HG03139 (cell line): ENCODE data around the gene TEAD1.

Experiments
- ATAC-seq: cut with Tn5 transposase; IDR thresholded peaks from one replicate; pipeline ENCODE4 v1.9.1; 2021; ENCODE audit not compliant: unreplicated experiment

The TEAD1 gene

DNA sequence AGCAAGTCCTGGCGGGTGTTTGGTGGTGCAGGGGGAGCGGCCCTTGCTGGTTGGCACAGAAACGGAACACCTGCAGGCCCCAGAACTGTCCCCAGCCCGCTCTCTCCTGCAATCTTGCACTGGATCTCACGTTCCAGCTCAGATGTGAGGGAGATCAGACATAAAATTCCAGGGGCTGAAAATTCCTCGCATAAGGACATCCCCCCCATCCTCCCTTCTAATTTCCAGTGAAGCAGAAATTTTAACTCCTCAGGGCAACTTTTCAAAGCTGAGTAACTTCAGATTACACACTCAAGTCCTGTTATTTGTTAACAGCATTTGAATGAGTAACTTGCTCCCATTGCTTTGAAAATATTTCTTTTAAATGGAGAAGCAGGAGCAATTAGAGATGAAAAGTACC lies 294.6 kb downstream of the TEAD1 start:
- no peak for ATAC-seq

GRCh38 chr11:12971955-12972354 lies 297.7 kb downstream of the TEAD1 start:
- no peak for ATAC-seq

DNA sequence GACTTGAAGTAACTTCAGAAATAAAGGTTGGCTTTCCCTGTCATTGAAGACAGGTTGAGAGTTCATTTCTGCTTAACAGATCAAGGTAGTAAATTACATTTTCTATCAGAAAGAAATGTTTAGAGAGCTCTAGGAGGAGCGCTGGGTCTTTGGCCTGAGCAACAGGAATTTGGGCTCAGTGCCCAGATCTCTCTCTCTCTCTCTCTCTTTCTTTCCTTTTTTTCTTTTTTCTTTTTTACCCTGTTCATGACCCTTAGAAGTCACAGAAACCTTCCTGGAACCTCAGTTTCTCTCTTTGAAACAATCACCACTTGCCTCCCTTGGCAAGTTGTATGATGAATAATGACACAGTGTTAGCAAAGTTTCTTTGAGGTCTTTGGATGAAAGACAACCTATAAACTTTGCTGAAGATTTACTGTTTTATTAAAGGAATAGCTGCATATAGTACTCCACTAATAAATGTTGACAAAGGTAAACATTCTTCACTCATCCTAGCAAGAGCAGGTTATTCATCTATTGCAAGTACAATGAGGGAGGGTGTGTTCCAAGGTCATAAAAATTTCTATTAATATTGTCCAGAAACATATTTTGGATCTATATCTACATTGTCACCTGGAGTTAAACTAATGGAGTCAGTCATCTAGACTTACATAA lies 299.4 kb downstream of the TEAD1 start:
- ATAC-seq = no peak

DNA sequence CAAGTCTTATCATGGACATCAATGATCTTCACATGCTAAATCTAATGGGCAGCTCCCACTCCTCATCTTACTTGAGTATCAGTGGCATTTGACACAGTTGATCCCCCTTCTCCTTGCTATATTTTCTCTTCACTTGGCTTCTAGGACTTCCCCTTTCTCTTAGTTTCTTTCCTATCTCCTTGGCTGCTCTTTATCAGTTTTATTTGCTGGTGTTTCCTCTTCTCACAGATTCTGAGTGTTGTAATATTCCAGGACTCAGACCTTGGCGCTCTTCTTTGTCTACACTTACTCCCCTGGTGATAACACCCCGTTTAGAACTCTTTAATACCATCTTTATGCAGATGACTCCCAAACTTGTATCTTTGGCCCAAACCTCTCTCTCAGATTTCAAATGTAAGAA lies 301.0 kb downstream of the TEAD1 start:
- ATAC-seq = no peak

- ATAC-seq = no peak
Observed at GRCh38 chr11:12979928-12980689, 305.9 kb downstream of the TEAD1 start.

GRCh38 chr11:12981676-12982522 lies 307.7 kb downstream of the TEAD1 start:
- no peak for ATAC-seq

DNA sequence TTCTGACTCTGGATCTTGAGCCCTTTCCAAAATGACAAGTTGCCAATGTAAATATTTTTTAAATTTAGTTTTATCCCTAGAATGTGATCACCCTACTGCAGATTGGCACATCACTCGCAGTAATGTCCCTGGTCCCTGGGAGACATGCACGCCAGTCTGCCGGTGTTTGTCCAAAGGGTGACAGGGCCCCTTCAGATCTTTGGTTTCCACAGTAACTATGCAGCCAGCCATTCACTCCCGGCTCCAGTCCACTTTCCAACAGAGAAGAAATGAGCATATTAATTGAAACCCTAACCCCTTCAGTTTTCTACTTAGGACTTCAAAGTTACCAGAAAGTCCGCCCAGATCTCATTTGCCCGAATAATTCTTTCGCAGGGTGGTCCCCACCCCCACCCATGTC lies 309.1 kb downstream of the TEAD1 start:
- no peak for ATAC-seq

DNA sequence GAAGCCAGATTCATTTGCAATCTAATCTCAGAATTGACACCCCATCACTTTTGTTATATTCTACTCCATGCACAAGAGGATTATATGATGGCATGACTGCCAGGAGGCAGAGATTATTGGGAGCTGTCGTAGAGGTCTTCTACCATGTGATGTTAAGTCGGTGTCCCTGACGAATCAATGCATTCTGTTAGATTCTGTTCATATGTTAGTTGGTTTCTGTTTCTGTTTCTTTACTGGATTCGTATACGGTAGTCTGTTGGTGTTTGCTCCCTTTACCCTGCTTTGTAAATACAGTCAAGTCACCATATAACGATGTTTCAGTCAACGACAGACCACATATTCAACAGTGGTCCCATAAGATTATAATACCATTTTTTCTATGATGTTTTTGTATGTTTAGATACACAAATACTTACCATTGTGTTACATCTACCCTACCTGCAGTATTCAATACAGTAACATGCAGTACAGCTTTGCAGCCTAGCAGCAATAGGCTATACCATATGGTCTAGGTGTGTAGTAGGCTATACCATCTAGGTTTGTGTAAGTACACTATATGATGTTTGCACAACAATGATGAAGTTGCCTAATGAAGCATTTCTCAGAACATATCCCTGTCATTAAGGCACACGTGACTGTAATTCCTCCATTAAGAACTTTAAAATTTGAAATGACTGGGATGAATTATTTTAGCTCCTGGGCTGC lies 312.1 kb downstream of the TEAD1 start:
- ATAC-seq = no peak

DNA sequence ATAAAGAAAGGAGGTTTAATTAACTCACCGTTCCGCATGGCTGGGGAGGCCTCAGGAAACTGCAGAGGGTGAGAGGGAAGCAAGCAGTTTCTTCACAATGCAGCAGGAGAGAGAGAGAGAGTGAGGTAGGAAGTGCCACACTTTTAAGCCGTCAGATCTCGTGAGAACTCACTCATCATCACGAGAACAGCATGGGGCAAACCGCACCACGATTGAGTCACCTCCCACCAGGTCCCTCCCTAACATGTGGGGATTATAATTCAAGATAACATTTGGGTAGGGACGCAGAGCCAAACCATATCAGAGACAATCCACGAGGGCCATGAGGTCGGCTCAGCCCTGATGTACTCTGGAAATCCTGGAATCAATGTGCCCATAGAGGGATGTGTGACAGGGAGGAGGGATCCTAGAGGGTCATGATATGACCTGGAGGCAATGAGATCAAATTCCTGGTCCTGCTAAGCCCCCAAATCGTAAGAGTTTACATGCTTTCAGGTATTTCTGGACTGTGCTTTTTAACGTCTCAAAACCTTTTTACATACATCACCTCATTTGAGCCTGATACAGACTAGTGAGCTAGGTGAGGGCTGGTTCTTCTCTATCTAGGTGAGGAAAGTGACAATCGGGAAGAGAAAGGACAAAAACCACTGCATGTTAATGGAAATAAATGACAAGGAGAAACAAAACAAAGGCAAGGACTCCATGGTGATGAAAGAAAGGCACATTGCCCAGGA lies 315.4 kb downstream of the TEAD1 start:
- ATAC-seq = no peak

GRCh38 chr11:12990162-12990480 lies 315.9 kb downstream of the TEAD1 start:
- no peak for ATAC-seq

DNA sequence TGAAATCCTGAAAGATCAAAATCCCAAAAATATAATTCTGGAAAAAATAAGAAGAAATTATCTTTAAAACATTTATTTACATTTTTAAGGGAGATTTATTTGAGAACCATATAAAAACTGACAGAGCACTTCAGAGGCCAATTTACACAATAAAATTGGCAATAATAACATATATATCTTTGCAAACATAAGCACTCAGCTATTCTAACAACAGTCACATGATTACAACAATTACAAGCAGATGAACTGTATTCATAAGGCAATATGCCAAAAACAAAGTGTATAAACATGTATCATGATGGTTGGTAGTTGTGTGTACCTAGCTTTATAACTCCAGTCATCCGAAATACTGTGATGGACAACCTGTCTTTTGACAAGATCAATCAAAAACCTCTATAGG lies 317.2 kb downstream of the TEAD1 start:
- ATAC-seq = no peak

DNA sequence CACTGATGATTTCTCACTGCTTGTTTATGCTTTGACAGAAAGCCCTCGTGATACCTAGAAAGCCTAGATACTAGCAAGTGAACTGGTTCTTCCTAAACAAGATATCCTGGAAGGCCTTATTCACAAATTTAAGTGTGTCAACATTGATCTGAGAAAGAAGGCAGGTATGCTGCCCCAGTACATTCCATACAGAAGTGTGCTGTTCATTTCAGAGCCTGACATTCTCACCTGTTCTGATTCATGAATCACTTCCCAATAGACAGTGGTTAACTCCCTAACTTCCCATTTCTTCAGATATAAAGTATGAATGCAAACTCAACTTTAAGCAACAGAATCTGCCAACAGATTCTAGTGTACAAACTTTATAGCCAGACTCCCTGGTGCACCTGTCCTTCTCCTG lies 319.4 kb downstream of the TEAD1 start:
- ATAC-seq = no peak
